Measurements from ENCODE around the gene ZCCHC10.

GRCh38 chr5:132998556-132998955 is 27.8 kb downstream of the ZCCHC10 start:
- TF ChIP-seq CTCF (IDR thresholded peaks at IDR 0.05) = no peak
- TF ChIP-seq POLR2A (IDR thresholded peaks at IDR 0.05) = no peak

Measured in testis (tissue), 2 donors.